Erythroblast (primary cell): ENCODE measurements around the gene F2RL2.

Experiments
- DNase-seq, 2 experiments: peaks; one replicate each; lab custom pipeline; 2025; lab: John Stamatoyannopoulos, UW
- GATA1 ChIP-seq: IDR thresholded peaks from 2 replicates; pipeline ENCODE4 v1.6.1; 2011; ENCODE audit warnings: low read depth, mild to moderate bottlenecking, control low read depth, low read length, moderate library complexity
- POLR2A ChIP-seq: IDR thresholded peaks from 2 replicates; pipeline ENCODE4 v1.6.1; 2011; ENCODE audit warnings: mild to moderate bottlenecking, low read length

Gene F2RL2

GRCh38 chr5:76642390-76643040 lies 19.3 kb upstream of the F2RL2 start:
- no peak for TF ChIP-seq POLR2A
- no peak for TF ChIP-seq GATA1
- DNase-seq: no peak

- TF ChIP-seq POLR2A (no peak), GATA1 (no peak)
- peak; percentile 77 to 86 for DNase-seq
These were observed 18.4 kb upstream of the F2RL2 start for GRCh38 chr5:76641514-76642120.

- TF ChIP-seq GATA1: no peak
- TF ChIP-seq POLR2A: no peak
- DNase-seq: no peak
These were observed 15.3 kb upstream of the F2RL2 start for GRCh38 chr5:76638479-76638878.

- no peak for TF ChIP-seq GATA1
- no peak for TF ChIP-seq POLR2A
These were observed 14.3 kb upstream of the F2RL2 start for GRCh38 chr5:76637490-76637889.

GRCh38 chr5:76634661-76635060 lies 11.5 kb upstream of the F2RL2 start:
- TF ChIP-seq POLR2A: no peak
- TF ChIP-seq GATA1: no peak
- no peak for DNase-seq

More at GRCh38 chr5:76637490-76637889, 14.3 kb upstream of the F2RL2 start:
- no peak for DNase-seq

- DNase-seq: no peak
- TF ChIP-seq GATA1 (no peak), POLR2A (no peak)
These were observed 3.5 kb upstream of the F2RL2 start for GRCh38 chr5:76626738-76627137.

GRCh38 chr5:76625087-76625815 lies 2.0 kb upstream of the F2RL2 start:
- DNase-seq: peak; percentile 8 to 59
- no peak for TF ChIP-seq POLR2A
- TF ChIP-seq GATA1: no peak

- TF ChIP-seq POLR2A: no peak
- no peak for TF ChIP-seq GATA1
- DNase-seq: no peak
These were observed 1.1 kb downstream of the F2RL2 start for GRCh38 chr5:76622076-76622475.

GRCh38 chr5:76620166-76620565 lies 3.0 kb downstream of the F2RL2 start:
- TF ChIP-seq GATA1: no peak
- TF ChIP-seq POLR2A: no peak

GRCh38 chr5:76617675-76618074 lies 5.5 kb downstream of the F2RL2 start:
- TF ChIP-seq GATA1: no peak
- TF ChIP-seq POLR2A: no peak
- no peak for DNase-seq

More at GRCh38 chr5:76620166-76620565, 3.0 kb downstream of the F2RL2 start:
- DNase-seq: no peak

- no peak for DNase-seq
- TF ChIP-seq GATA1: no peak
- TF ChIP-seq POLR2A: no peak
These were observed 6.0 kb downstream of the F2RL2 start for GRCh38 chr5:76617229-76617628.

- DNase-seq: no peak
- TF ChIP-seq POLR2A (no peak), GATA1 (no peak)
These were observed 7.0 kb downstream of the F2RL2 start for GRCh38 chr5:76616206-76616605.

GRCh38 chr5:76615759-76616158 lies 7.4 kb downstream of the F2RL2 start:
- DNase-seq: no peak
- TF ChIP-seq POLR2A: no peak
- TF ChIP-seq GATA1: no peak

- no peak for DNase-seq
- TF ChIP-seq POLR2A (no peak), GATA1 (no peak)
These were observed 10.3 kb downstream of the F2RL2 start for GRCh38 chr5:76612942-76613341.
